K562 (cell line): Measurements from ENCODE around the gene EPB41L4B. TPM values are rescaled to one million over a fixed set of nuclear protein-coding genes. Genes with fewer than 3 reads are reported as not detected.

ENCODE experiments used
- ASH1L ChIP-seq: fragments of 450-650 bp; IDR thresholded peaks from 2 replicates; pipeline ENCODE4 v1.6.1; 2018; ENCODE audit warnings: borderline replicate concordance, mild to moderate bottlenecking, low read depth; ENCODE audit not compliant: partially characterized antibody
- EP300 ChIP-seq: IDR thresholded peaks from 2 replicates; pipeline ENCODE4 v1.6.1; 2012; ENCODE audit warnings: low read length, improper control_type of control experiment
- ESRRA ChIP-seq: fragments of 450-650 bp; IDR thresholded peaks from 2 replicates; pipeline ENCODE4 v1.6.1; 2014; ENCODE audit warnings: low read depth, mild to moderate bottlenecking, moderate library complexity, borderline replicate concordance
- FOS ChIP-seq: IDR thresholded peaks from 3 replicates; pipeline ENCODE4 v1.6.1; 2011; ENCODE audit not compliant: insufficient read length; ENCODE audit errors: extremely low read depth
- FUS ChIP-seq: fragments of 200-400 bp; formaldehyde crosslinking; optimal IDR thresholded peaks from 2 replicates; pipeline ENCODE3; 2017; ENCODE audit warnings: low read depth, low read length
- JUN ChIP-seq, 2 experiments: sonication (generic) in 1 of 2; formaldehyde crosslinking in 1 of 2; IDR thresholded peaks; 2 replicates each; pipeline versions ENCODE4 v1.6.1 to v1.8.0; 2012 to 2022; ENCODE audit warnings: borderline replicate concordance in 2 of 2, mild to moderate bottlenecking in 2 of 2, improper control_type of control experiment in 1 of 2, low read depth in 1 of 2, low read length in 1 of 2, missing genetic modification reagents in 1 of 2
- LARP7 ChIP-seq: fragments of 450-650 bp; IDR thresholded peaks from 2 replicates; pipeline ENCODE4 v1.6.1; 2016
- MCM3 ChIP-seq: fragments of 450-650 bp; IDR thresholded peaks from 2 replicates; pipeline ENCODE4 v1.6.1; 2016
- MCM7 ChIP-seq, 2 experiments: fragments of 450-650 bp; IDR thresholded peaks; 2 replicates each; pipeline ENCODE4 v1.6.1; 2016 to 2018
- MEIS2 ChIP-seq: fragments of 450-650 bp; IDR thresholded peaks from 2 replicates; pipeline ENCODE4 v1.6.1; 2014; ENCODE audit warnings: mild to moderate bottlenecking; ENCODE audit not compliant: partially characterized antibody
- MIER1 ChIP-seq: fragments of 450-650 bp; IDR thresholded peaks from 2 replicates; pipeline ENCODE4 v1.6.1; 2016; ENCODE audit warnings: antibody characterized with exemption, mild to moderate bottlenecking, low read depth
- NUFIP1 ChIP-seq: fragments of 450-650 bp; IDR thresholded peaks from 2 replicates; pipeline ENCODE4 v1.6.1; 2018; ENCODE audit not compliant: partially characterized antibody
- PBX2 ChIP-seq, 2 experiments: IDR thresholded peaks in 1 of 2; conservative IDR thresholded peaks in 1 of 2; 2 replicates each; pipeline ENCODE4 v1.6.1; 2016; ENCODE audit warnings: low read depth in 2 of 2, mild to moderate bottlenecking in 1 of 2, missing compliant biosample characterization in 1 of 2, missing genetic modification characterization in 1 of 2, moderate library complexity in 1 of 2
- POLR3G ChIP-seq: IDR thresholded peaks from 2 replicates; pipeline ENCODE4 v1.6.1; 2011; ENCODE audit not compliant: insufficient read length, insufficient replicate concordance; ENCODE audit errors: extremely low read depth
- RBM17 ChIP-seq: fragments of 200-400 bp; formaldehyde crosslinking; IDR thresholded peaks from 2 replicates; pipeline ENCODE4 v1.6.1; 2017; ENCODE audit warnings: low read depth, mild to moderate bottlenecking, low read length, borderline replicate concordance
- RBM34 ChIP-seq: fragments of 200-400 bp; formaldehyde crosslinking; IDR thresholded peaks from 2 replicates; pipeline ENCODE4 v1.6.1; 2018; ENCODE audit warnings: low read length, borderline replicate concordance; ENCODE audit not compliant: insufficient read depth
- SMC3 ChIP-seq: conservative IDR thresholded peaks from 2 replicates; pipeline ENCODE4 v1.6.1; 2011; ENCODE audit warnings: low read depth, low read length, improper control_type of control experiment; ENCODE audit not compliant: insufficient read depth
- TCF7 ChIP-seq: sonication (generic); IDR thresholded peaks from 2 replicates; pipeline ENCODE4 v1.6.1; 2016; ENCODE audit warnings: antibody characterized with exemption, borderline replicate concordance
- THAP12 ChIP-seq: fragments of 250-450 bp; sonication (Bioruptor Pico); IDR thresholded peaks from 2 replicates; pipeline ENCODE4 v1.9.0; 2021; ENCODE audit warnings: mild to moderate bottlenecking, inconsistent platforms
- ZNF184 ChIP-seq: sonication (generic); formaldehyde crosslinking; IDR thresholded peaks from 2 replicates; pipeline ENCODE4 v1.5.0; 2020; ENCODE audit warnings: missing genetic modification reagents
- ZNF583 ChIP-seq: fragments of 250-450 bp; sonication (Bioruptor Pico); IDR thresholded peaks from 2 replicates; pipeline ENCODE4 v1.4.0; 2020
- ZNF79 ChIP-seq: fragments of 250-450 bp; sonication (Bioruptor Pico); IDR thresholded peaks from 2 replicates; pipeline ENCODE4 v1.4.0; 2020; ENCODE audit warnings: low read depth, mild to moderate bottlenecking, moderate library complexity
- polyA plus RNA-seq, 8 experiments: library from polyadenylated mRNA; depleted of rRNA in 4 of 8; stranded (reverse) in 5 of 8; unstranded in 3 of 8; fragments of >200 nt; fragmentation: Nextera tagmentation in 2 of 8; fragmentation: Illumina TruSeq in 1 of 8; extraction: Ambion mirVana in 2 of 8; extraction: Trizol in 1 of 8; gene quantifications; 2 replicates each; pipeline versions ENCODE4 v1.2.1 to v1.2.3, GENCODE V29; 2011 to 2014; ENCODE audit warnings: inconsistent platforms in 1 of 8, missing spikeins in 1 of 8
- total RNA-seq, 7 experiments: library from RNA; depleted of rRNA in 6 of 7; stranded (reverse); fragments of >200 nt in 6 of 7; fragmentation: Illumina TruSeq in 2 of 7; extraction: Trizol in 2 of 7; gene quantifications; 2 replicates each; pipeline versions ENCODE4 v1.2.1 to v1.2.3, GENCODE V29; 2011 to 2021; ENCODE audit warnings: low replicate concordance in 1 of 7
- TF ChIP-seq, protein P1 (sequence below): fragments of 200-800 bp; sonication (Bioruptor generic); IDR thresholded peaks from 2 replicates; pipeline ENCODE4 v1.6.1; 2017; ENCODE audit warnings: missing genetic modification characterization, missing compliant biosample characterization

The EPB41L4B gene
- total and polyA plus RNA-seq, 9 of the 15 experiments (the other 6 are each of a cell fraction or from before 2014, with no cell fraction given): 0.09 to 0.38 (median 0.21) TPM

DNA sequence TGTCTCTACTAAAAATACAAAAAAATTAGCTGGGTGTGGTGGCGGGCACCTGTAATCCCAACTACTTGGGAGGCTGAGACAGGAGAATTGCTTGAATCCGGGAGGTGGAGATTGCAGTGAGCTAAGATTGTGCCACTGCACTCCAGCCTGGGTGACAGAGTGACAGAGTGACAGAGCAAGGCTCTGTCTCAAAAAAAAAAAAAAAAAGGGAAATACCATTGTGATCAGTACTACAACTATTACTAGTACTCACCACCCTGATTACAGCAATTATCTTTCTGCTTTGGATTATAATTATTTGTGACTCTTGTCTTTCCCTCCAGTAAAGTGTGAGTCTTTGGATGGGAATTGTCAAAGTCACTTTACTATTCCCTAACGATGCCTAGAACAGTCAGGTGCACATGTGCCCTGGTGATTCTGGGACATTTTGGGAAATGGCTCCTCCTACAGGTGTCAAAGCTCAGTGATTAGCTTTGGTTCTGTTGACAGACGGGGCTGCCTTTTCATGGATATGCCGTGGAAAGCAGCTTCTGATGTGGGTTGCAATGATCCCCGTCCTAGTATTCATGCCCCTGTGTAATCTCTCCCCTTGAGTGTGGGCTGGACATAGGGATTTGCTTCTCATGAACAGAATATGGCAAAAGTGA is 122.0 kb downstream of the EPB41L4B start (continued):
- TF ChIP-seq ESRRA: no peak
- TF ChIP-seq RBM34: no peak
- TF ChIP-seq MIER1: no peak
- TF ChIP-seq RBM17: no peak
- TF ChIP-seq JUN (IDR thresholded peaks at IDR 0.05; ENCODE audit: borderline replicate concordance, low read depth, low read length): no peak
- TF ChIP-seq JUN (CRISPR knock-in tag; IDR thresholded peaks at IDR 0.05; ENCODE audit: borderline replicate concordance): no peak
- TF ChIP-seq ZNF184: no peak
- TF ChIP-seq MCM3: no peak
- TF ChIP-seq ASH1L: no peak
- no peak for TF ChIP-seq LARP7
- TF ChIP-seq EP300: no peak
- no peak for TF ChIP-seq NUFIP1
- no peak for TF ChIP-seq MCM7 (IDR thresholded peaks at IDR 0.05)
- no peak for TF ChIP-seq THAP12 (CRISPR knock-in tag)
- TF ChIP-seq, protein P1, sequence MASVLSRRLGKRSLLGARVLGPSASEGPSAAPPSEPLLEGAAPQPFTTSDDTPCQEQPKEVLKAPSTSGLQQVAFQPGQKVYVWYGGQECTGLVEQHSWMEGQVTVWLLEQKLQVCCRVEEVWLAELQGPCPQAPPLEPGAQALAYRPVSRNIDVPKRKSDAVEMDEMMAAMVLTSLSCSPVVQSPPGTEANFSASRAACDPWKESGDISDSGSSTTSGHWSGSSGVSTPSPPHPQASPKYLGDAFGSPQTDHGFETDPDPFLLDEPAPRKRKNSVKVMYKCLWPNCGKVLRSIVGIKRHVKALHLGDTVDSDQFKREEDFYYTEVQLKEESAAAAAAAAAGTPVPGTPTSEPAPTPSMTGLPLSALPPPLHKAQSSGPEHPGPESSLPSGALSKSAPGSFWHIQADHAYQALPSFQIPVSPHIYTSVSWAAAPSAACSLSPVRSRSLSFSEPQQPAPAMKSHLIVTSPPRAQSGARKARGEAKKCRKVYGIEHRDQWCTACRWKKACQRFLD: no peak
- TF ChIP-seq POLR3G: no peak
- TF ChIP-seq MEIS2: peak; percentile 65
- TF ChIP-seq ZNF79: no peak
- no peak for TF ChIP-seq FOS
- TF ChIP-seq TCF7: no peak
- TF ChIP-seq FUS: no peak
- TF ChIP-seq SMC3: 0 out of 2 replicates have a peak, but pooled peaks have one; percentile 26
- TF ChIP-seq PBX2 (CRISPR knock-in tag; IDR thresholded peaks at IDR 0.05; ENCODE audit: low read depth): no peak
- TF ChIP-seq PBX2 (tag; conservative IDR thresholded peaks at IDR 0.05; ENCODE audit: low read depth): 0 out of 2 replicates have a peak, but pooled peaks have one; percentile 10
- no peak for TF ChIP-seq ZNF583 (CRISPR knock-in tag)
